ENCODE measurements around the gene ARHGEF38.

Gene ARHGEF38

GRCh38 chr4:105622269-105622668, 69.8 kb downstream of the ARHGEF38 start:
- no peak overlapping the region for H2BK5ac ChIP-seq (ENCODE audit: low read length)
- WGBS, 2 donors (ENCODE audit: extremely low coverage in 2 of 2, insufficient read length in 2 of 2, insufficient replicate concordance in 1 of 2): no CpG with 5 or more reads among the region's 4 CpGs

GRCh38 chr4:105623099-105623498, 70.7 kb downstream of the ARHGEF38 start:
- H3K4me1 ChIP-seq (ENCODE audit: control insufficient read depth in 2 of 2, insufficient read depth in 1 of 2, low read depth in 1 of 2, low read length in 2 of 2): no peaks in the 10 kb centered on the region
- no peak overlapping the region for H3K27ac ChIP-seq (replicated peaks; ENCODE audit: low read length)
- H2BK120ac ChIP-seq (ENCODE audit: low read depth, low read length): no peak overlapping the region
- H3K4me2 ChIP-seq (ENCODE audit: insufficient read depth, low read length, poor library complexity, severe bottlenecking): no peak overlapping the region
- H3K14ac ChIP-seq (ENCODE audit: low read length): no peak overlapping the region
- WGBS, 2 donors (ENCODE audit: extremely low coverage in 2 of 2, insufficient read length in 2 of 2, insufficient replicate concordance in 1 of 2): no CpG with 5 or more reads among the region's 4 CpGs
- no peak overlapping the region for H2BK15ac ChIP-seq (ENCODE audit: low read length)
- H3K23ac ChIP-seq (ENCODE audit: low read depth, low read length, poor library complexity): no peak overlapping the region
- H4K8ac ChIP-seq (ENCODE audit: low read depth, low read length): no peak overlapping the region
- no peak overlapping the region for H2BK12ac ChIP-seq (ENCODE audit: low read length)
- H2BK5ac ChIP-seq (ENCODE audit: low read length): no peak overlapping the region
- peaks cover 0 to 86% (median 0%) of the 10 kb centered on the region in 3 experiments for H3K27me3 ChIP-seq (ENCODE audit: control insufficient read depth in 3 of 3, insufficient read depth in 3 of 3, low read depth in 1 of 3, low read length in 3 of 3)
- H3K9me3 ChIP-seq (replicated peaks in 1 of 2; ENCODE audit: control insufficient read depth in 2 of 2, insufficient read depth in 1 of 2, low read depth in 1 of 2, low read length in 2 of 2): no peaks in the 10 kb centered on the region
- H3K9ac ChIP-seq (ENCODE audit: low read depth, low read length, poor library complexity): no peak overlapping the region
- H3K4me3 ChIP-seq (ENCODE audit: low read length in 2 of 2): no peak overlapping the region
- H3K36me3 ChIP-seq (replicated peaks in 1 of 2; ENCODE audit: control insufficient read depth in 2 of 2, insufficient read depth in 2 of 2, low read length in 2 of 2): no peaks in the 10 kb centered on the region
- no peak overlapping the region for H4K91ac ChIP-seq (ENCODE audit: low read depth, low read length, poor library complexity)
- H3K18ac ChIP-seq (ENCODE audit: low read length): no peak overlapping the region
- no peak overlapping the region for H2AK5ac ChIP-seq (ENCODE audit: low read depth, low read length)
- no peak for DNase-seq (ENCODE audit: low spot score)
- H3K79me1 ChIP-seq (ENCODE audit: low read depth, low read length): no peaks in the 10 kb centered on the region
- no peak overlapping the region for H3K4ac ChIP-seq (ENCODE audit: low read length)
- H2AFZ ChIP-seq (ENCODE audit: low read length): no peak overlapping the region

More at GRCh38 chr4:105622269-105622668, 69.8 kb downstream of the ARHGEF38 start:
- DNase-seq (ENCODE audit: low spot score): no peak
- H2AFZ ChIP-seq (ENCODE audit: low read length): no peak overlapping the region
- no peaks in the 10 kb centered on the region for H3K4me1 ChIP-seq (ENCODE audit: control insufficient read depth in 2 of 2, insufficient read depth in 1 of 2, low read depth in 1 of 2, low read length in 2 of 2)
- no peaks in the 10 kb centered on the region for H3K36me3 ChIP-seq (replicated peaks in 1 of 2; ENCODE audit: control insufficient read depth in 2 of 2, insufficient read depth in 2 of 2, low read length in 2 of 2)
- H3K79me1 ChIP-seq (ENCODE audit: low read depth, low read length): no peaks in the 10 kb centered on the region
- no peak overlapping the region for H2BK15ac ChIP-seq (ENCODE audit: low read length)
- peaks cover 0 to 77% (median 0%) of the 10 kb centered on the region in 3 experiments for H3K27me3 ChIP-seq (ENCODE audit: control insufficient read depth in 3 of 3, insufficient read depth in 3 of 3, low read depth in 1 of 3, low read length in 3 of 3)
- no peak overlapping the region for H4K91ac ChIP-seq (ENCODE audit: low read depth, low read length, poor library complexity)
- no peak overlapping the region for H3K23ac ChIP-seq (ENCODE audit: low read depth, low read length, poor library complexity)
- H3K14ac ChIP-seq (ENCODE audit: low read length): no peak overlapping the region
- no peak overlapping the region for H2BK120ac ChIP-seq (ENCODE audit: low read depth, low read length)
- no peak overlapping the region for H3K4me3 ChIP-seq (ENCODE audit: low read length in 2 of 2)
- no peak overlapping the region for H3K9ac ChIP-seq (ENCODE audit: low read depth, low read length, poor library complexity)
- H3K27ac ChIP-seq (replicated peaks; ENCODE audit: low read length): no peak overlapping the region
- no peak overlapping the region for H4K8ac ChIP-seq (ENCODE audit: low read depth, low read length)
- H2BK12ac ChIP-seq (ENCODE audit: low read length): no peak overlapping the region
- no peak overlapping the region for H3K4ac ChIP-seq (ENCODE audit: low read length)
- no peak overlapping the region for H2AK5ac ChIP-seq (ENCODE audit: low read depth, low read length)
- H3K9me3 ChIP-seq (replicated peaks in 1 of 2; ENCODE audit: control insufficient read depth in 2 of 2, insufficient read depth in 1 of 2, low read depth in 1 of 2, low read length in 2 of 2): no peaks in the 10 kb centered on the region
- H3K18ac ChIP-seq (ENCODE audit: low read length): no peak overlapping the region
- no peak overlapping the region for H3K4me2 ChIP-seq (ENCODE audit: insufficient read depth, low read length, poor library complexity, severe bottlenecking)

- Histone ChIP-seq H3K9me3 (replicated peaks in 1 of 2; ENCODE audit: control insufficient read depth in 2 of 2, insufficient read depth in 1 of 2, low read depth in 1 of 2, low read length in 2 of 2) (no peaks in the 10 kb centered on the region), H3K23ac (ENCODE audit: low read depth, low read length, poor library complexity) (no peak overlapping the region), H3K27ac (replicated peaks; ENCODE audit: low read length) (no peak overlapping the region), H3K27me3 (ENCODE audit: control insufficient read depth in 3 of 3, insufficient read depth in 3 of 3, low read depth in 1 of 3, low read length in 3 of 3) (peaks cover 0 to 95% (median 0%) of the 10 kb centered on the region in 3 experiments), H2BK5ac (ENCODE audit: low read length) (no peak overlapping the region), H3K14ac (ENCODE audit: low read length) (no peak overlapping the region), H4K91ac (ENCODE audit: low read depth, low read length, poor library complexity) (no peak overlapping the region), H2AFZ (ENCODE audit: low read length) (no peak overlapping the region), H3K79me1 (ENCODE audit: low read depth, low read length) (no peaks in the 10 kb centered on the region), H3K4me3 (ENCODE audit: low read length in 2 of 2) (no peak overlapping the region), H3K4ac (ENCODE audit: low read length) (no peak overlapping the region), H3K4me2 (ENCODE audit: insufficient read depth, low read length, poor library complexity, severe bottlenecking) (no peak overlapping the region), H2BK15ac (ENCODE audit: low read length) (no peak overlapping the region), H2AK5ac (ENCODE audit: low read depth, low read length) (no peak overlapping the region), H2BK120ac (ENCODE audit: low read depth, low read length) (no peak overlapping the region), H3K9ac (ENCODE audit: low read depth, low read length, poor library complexity) (no peak overlapping the region), H3K18ac (ENCODE audit: low read length) (no peak overlapping the region), H3K4me1 (ENCODE audit: control insufficient read depth in 2 of 2, insufficient read depth in 1 of 2, low read depth in 1 of 2, low read length in 2 of 2) (no peaks in the 10 kb centered on the region), H4K8ac (ENCODE audit: low read depth, low read length) (no peak overlapping the region), H3K36me3 (replicated peaks in 1 of 2; ENCODE audit: control insufficient read depth in 2 of 2, insufficient read depth in 2 of 2, low read length in 2 of 2) (no peaks in the 10 kb centered on the region), H2BK12ac (ENCODE audit: low read length) (no peak overlapping the region)
- DNase-seq (ENCODE audit: low spot score): no peak
- no CpG with 5 or more reads among the region's 4 CpGs for WGBS, 2 donors (ENCODE audit: extremely low coverage in 2 of 2, insufficient read length in 2 of 2, insufficient replicate concordance in 1 of 2)
These were observed 72.1 kb downstream of the ARHGEF38 start for GRCh38 chr4:105624530-105624929.

GRCh38 chr4:105625214-105625613, 72.8 kb downstream of the ARHGEF38 start:
- H3K23ac ChIP-seq (ENCODE audit: low read depth, low read length, poor library complexity): no peak overlapping the region
- no peak overlapping the region for H3K4me2 ChIP-seq (ENCODE audit: insufficient read depth, low read length, poor library complexity, severe bottlenecking)
- H3K36me3 ChIP-seq (replicated peaks in 1 of 2; ENCODE audit: control insufficient read depth in 2 of 2, insufficient read depth in 2 of 2, low read length in 2 of 2): no peaks in the 10 kb centered on the region
- no peak overlapping the region for H3K14ac ChIP-seq (ENCODE audit: low read length)
- H4K8ac ChIP-seq (ENCODE audit: low read depth, low read length): no peak overlapping the region
- no peak overlapping the region for H2BK5ac ChIP-seq (ENCODE audit: low read length)
- no peaks in the 10 kb centered on the region for H3K79me1 ChIP-seq (ENCODE audit: low read depth, low read length)
- H3K4me1 ChIP-seq (ENCODE audit: control insufficient read depth in 2 of 2, insufficient read depth in 1 of 2, low read depth in 1 of 2, low read length in 2 of 2): no peaks in the 10 kb centered on the region
- H2AFZ ChIP-seq (ENCODE audit: low read length): no peak overlapping the region
- H3K9ac ChIP-seq (ENCODE audit: low read depth, low read length, poor library complexity): no peak overlapping the region
- peaks cover 0 to 94% (median 0%) of the 10 kb centered on the region in 3 experiments for H3K27me3 ChIP-seq (ENCODE audit: control insufficient read depth in 3 of 3, insufficient read depth in 3 of 3, low read depth in 1 of 3, low read length in 3 of 3)
- H4K91ac ChIP-seq (ENCODE audit: low read depth, low read length, poor library complexity): no peak overlapping the region
- H3K4ac ChIP-seq (ENCODE audit: low read length): no peak overlapping the region
- H2AK5ac ChIP-seq (ENCODE audit: low read depth, low read length): no peak overlapping the region
- DNase-seq (ENCODE audit: low spot score): no peak
- H3K9me3 ChIP-seq (replicated peaks in 1 of 2; ENCODE audit: control insufficient read depth in 2 of 2, insufficient read depth in 1 of 2, low read depth in 1 of 2, low read length in 2 of 2): no peaks in the 10 kb centered on the region
- H3K4me3 ChIP-seq (ENCODE audit: low read length in 2 of 2): no peak overlapping the region
- no peak overlapping the region for H2BK12ac ChIP-seq (ENCODE audit: low read length)
- H3K27ac ChIP-seq (replicated peaks; ENCODE audit: low read length): no peak overlapping the region
- H2BK120ac ChIP-seq (ENCODE audit: low read depth, low read length): no peak overlapping the region
- H2BK15ac ChIP-seq (ENCODE audit: low read length): no peak overlapping the region
- H3K18ac ChIP-seq (ENCODE audit: low read length): no peak overlapping the region
- no CpG with 5 or more reads among the region's 1 CpG for WGBS, 2 donors (ENCODE audit: extremely low coverage in 2 of 2, insufficient read length in 2 of 2, insufficient replicate concordance in 1 of 2)
